Caki2 (cell line): ENCODE measurements around the gene FBXO5. TPM values are rescaled to one million over a fixed set of nuclear protein-coding genes. Genes with fewer than 3 reads are reported as not detected.

ENCODE experiments used
- total RNA-seq: library from RNA; depleted of rRNA; stranded (reverse); fragments of >200 nt; shearing (Covaris generic); gene quantifications from 2 replicates; pipeline ENCODE4 v1.2.3, GENCODE V29; 2014; ENCODE audit warnings: low replicate concordance; rRNA removed

Gene FBXO5
- total RNA-seq, 1 experiment from 2014 or later, result 18.1 TPM

Other genes with a start within 250 kb of the FBXO5 start
- gene VIP, start 232.2 kb downstream of the FBXO5 start, total RNA-seq, result not detected in 2 replicates
- gene MTRF1L, start 19.7 kb upstream of the FBXO5 start, total RNA-seq, result 6.7 and 10.0 TPM in 2 replicates
- 9.3 and 14.4 TPM in 2 replicates for gene RGS17, start 148.2 kb upstream of the FBXO5 start, total RNA-seq